ENCODE measurements around the gene ERCC6L.

Gene ERCC6L

DNA sequence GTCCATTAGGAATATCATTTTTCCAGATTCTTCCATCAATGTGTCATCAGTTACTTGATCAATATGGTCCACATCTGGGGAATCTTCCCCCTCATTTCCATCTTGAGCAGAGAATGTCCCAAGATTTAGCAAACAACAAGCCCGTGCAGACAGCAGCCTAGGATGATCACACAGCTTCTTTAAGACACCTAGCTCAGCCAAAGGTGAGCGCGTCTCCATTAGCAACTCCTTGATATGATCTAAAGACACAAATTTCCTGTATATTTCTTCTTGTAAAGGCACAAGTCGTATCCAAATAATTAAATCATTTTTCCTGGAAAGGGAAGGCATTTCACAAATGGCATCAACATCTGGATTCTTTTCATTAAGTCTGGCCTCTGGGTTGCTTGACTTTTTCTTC, 31.5 kb downstream of the ERCC6L start:
- no peaks in the 10 kb centered on the region for H3K9me3 ChIP-seq (ENCODE audit: control insufficient read depth, insufficient read depth, low read length)
- no peaks in the 10 kb centered on the region for H3K27me3 ChIP-seq (ENCODE audit: control insufficient read depth, low read length)
- no peak overlapping the region for H3K4me2 ChIP-seq (ENCODE audit: low read length)
- peaks cover 33% of the 10 kb centered on the region for H3K79me2 ChIP-seq (ENCODE audit: control insufficient read depth, low read length)
- no peaks in the 10 kb centered on the region for H3K4me1 ChIP-seq (ENCODE audit: control insufficient read depth, low read length)
- peaks cover 4% of the 10 kb centered on the region; the same call in 1 of the 2 replicates for H4K20me1 ChIP-seq (ENCODE audit: control insufficient read depth, insufficient read depth, low read depth, low read length)
- H3F3A ChIP-seq (ENCODE audit: control insufficient read depth, insufficient read depth), result no peaks in the 10 kb centered on the region
- no peak overlapping the region for H3K27ac ChIP-seq (ENCODE audit: low read depth, low read length)
- H3K36me3 ChIP-seq (ENCODE audit: control insufficient read depth, low read length), result peaks cover 29% of the 10 kb centered on the region
- no peak overlapping the region for H3K4me3 ChIP-seq (ENCODE audit: low read length)
- TF ChIP-seq, protein P1, sequence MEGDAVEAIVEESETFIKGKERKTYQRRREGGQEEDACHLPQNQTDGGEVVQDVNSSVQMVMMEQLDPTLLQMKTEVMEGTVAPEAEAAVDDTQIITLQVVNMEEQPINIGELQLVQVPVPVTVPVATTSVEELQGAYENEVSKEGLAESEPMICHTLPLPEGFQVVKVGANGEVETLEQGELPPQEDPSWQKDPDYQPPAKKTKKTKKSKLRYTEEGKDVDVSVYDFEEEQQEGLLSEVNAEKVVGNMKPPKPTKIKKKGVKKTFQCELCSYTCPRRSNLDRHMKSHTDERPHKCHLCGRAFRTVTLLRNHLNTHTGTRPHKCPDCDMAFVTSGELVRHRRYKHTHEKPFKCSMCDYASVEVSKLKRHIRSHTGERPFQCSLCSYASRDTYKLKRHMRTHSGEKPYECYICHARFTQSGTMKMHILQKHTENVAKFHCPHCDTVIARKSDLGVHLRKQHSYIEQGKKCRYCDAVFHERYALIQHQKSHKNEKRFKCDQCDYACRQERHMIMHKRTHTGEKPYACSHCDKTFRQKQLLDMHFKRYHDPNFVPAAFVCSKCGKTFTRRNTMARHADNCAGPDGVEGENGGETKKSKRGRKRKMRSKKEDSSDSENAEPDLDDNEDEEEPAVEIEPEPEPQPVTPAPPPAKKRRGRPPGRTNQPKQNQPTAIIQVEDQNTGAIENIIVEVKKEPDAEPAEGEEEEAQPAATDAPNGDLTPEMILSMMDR (IDR thresholded peaks at IDR 0.05; ENCODE audit: low read depth, low read length, poor library complexity, severe bottlenecking), result no peak
- no peak for TF ChIP-seq EZH2phosphoT487 (IDR thresholded peaks at IDR 0.05; ENCODE audit: borderline replicate concordance, low read length)
- H3K9me2 ChIP-seq (replicated peaks; ENCODE audit: control insufficient read depth, low read length), result no peaks in the 10 kb centered on the region

DNA sequence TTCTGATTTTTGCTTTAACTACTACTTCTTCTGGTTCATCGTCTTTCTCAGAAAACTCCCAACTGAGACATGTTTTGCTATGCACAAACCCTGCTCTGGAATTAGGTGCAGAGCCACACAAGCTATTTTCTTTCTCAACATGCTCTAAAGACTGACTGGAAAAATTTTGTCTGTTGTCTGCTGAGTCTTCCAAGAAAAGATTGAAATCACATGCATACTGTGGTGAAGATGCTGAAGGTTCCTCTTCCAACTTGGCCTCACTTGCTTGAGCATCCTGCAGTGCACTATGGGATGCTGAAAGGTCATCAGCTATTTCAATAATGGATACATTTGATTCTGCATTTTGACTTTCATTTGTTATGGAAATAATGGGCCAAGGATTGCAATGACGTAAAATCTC, 33.1 kb downstream of the ERCC6L start:
- Histone ChIP-seq H3K9me3 (ENCODE audit: control insufficient read depth, insufficient read depth, low read length) (no peaks in the 10 kb centered on the region), H3K4me3 (ENCODE audit: low read length) (no peak overlapping the region), H3K27me3 (ENCODE audit: control insufficient read depth, low read length) (no peaks in the 10 kb centered on the region), H3K79me2 (ENCODE audit: control insufficient read depth, low read length) (peaks cover 23% of the 10 kb centered on the region), H3K9me2 (replicated peaks; ENCODE audit: control insufficient read depth, low read length) (no peaks in the 10 kb centered on the region), H3K4me2 (ENCODE audit: low read length) (no peak overlapping the region), H3K4me1 (ENCODE audit: control insufficient read depth, low read length) (no peaks in the 10 kb centered on the region), H3K36me3 (ENCODE audit: control insufficient read depth, low read length) (peaks cover 29% of the 10 kb centered on the region), H4K20me1 (ENCODE audit: control insufficient read depth, insufficient read depth, low read depth, low read length) (peaks cover 4% of the 10 kb centered on the region; the same call in 1 of the 2 replicates), H3F3A (ENCODE audit: control insufficient read depth, insufficient read depth) (no peaks in the 10 kb centered on the region), H3K27ac (ENCODE audit: low read depth, low read length) (no peak overlapping the region)
- TF ChIP-seq, protein P1 (IDR thresholded peaks at IDR 0.05; ENCODE audit: low read depth, low read length, poor library complexity, severe bottlenecking), result no peak
- no peak for TF ChIP-seq EZH2phosphoT487 (IDR thresholded peaks at IDR 0.05; ENCODE audit: borderline replicate concordance, low read length)

DNA sequence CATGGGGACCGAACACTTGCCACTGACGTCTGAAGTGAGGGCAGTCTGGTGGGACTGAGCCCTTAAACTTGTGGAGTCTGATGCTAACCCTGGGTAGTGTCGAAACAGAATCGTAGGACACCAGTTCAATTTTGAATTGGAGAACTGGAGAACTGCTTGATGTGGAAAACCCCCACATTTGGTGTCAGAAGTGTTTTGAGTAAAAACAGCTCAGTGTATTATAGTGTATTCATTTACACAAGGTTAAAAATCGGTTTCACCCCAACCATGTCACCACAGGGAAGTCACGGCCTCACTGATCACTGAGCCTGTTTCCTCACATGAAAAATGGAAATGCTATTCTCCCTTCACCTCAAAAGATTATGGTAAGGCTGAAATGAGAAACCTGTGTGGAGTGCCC, 35.4 kb downstream of the ERCC6L start:
- Histone ChIP-seq H3K4me2 (ENCODE audit: low read length) (no peak overlapping the region), H3F3A (ENCODE audit: control insufficient read depth, insufficient read depth) (no peaks in the 10 kb centered on the region), H3K4me1 (ENCODE audit: control insufficient read depth, low read length) (no peaks in the 10 kb centered on the region), H3K9me3 (ENCODE audit: control insufficient read depth, insufficient read depth, low read length) (no peaks in the 10 kb centered on the region), H3K79me2 (ENCODE audit: control insufficient read depth, low read length) (peaks cover 9% of the 10 kb centered on the region), H4K20me1 (ENCODE audit: control insufficient read depth, insufficient read depth, low read depth, low read length) (no peaks in the 10 kb centered on the region), H3K36me3 (ENCODE audit: control insufficient read depth, low read length) (peaks cover 27% of the 10 kb centered on the region), H3K4me3 (ENCODE audit: low read length) (no peak overlapping the region), H3K27me3 (ENCODE audit: control insufficient read depth, low read length) (no peaks in the 10 kb centered on the region), H3K9me2 (replicated peaks; ENCODE audit: control insufficient read depth, low read length) (no peaks in the 10 kb centered on the region), H3K27ac (ENCODE audit: low read depth, low read length) (no peak overlapping the region)
- TF ChIP-seq EZH2phosphoT487 (IDR thresholded peaks at IDR 0.05; ENCODE audit: borderline replicate concordance, low read length), result no peak
- TF ChIP-seq, protein P1 (IDR thresholded peaks at IDR 0.05; ENCODE audit: low read depth, low read length, poor library complexity, severe bottlenecking), result no peak

Measured in DOHH2 (cell line).